ENCODE data around the gene CHN2.
"Not testable (repeated sequence)": the region's sequence is repeated elsewhere in the genome, so short reads cannot be mapped to it uniquely, and the experiment has no call there.

Gene CHN2

DNA sequence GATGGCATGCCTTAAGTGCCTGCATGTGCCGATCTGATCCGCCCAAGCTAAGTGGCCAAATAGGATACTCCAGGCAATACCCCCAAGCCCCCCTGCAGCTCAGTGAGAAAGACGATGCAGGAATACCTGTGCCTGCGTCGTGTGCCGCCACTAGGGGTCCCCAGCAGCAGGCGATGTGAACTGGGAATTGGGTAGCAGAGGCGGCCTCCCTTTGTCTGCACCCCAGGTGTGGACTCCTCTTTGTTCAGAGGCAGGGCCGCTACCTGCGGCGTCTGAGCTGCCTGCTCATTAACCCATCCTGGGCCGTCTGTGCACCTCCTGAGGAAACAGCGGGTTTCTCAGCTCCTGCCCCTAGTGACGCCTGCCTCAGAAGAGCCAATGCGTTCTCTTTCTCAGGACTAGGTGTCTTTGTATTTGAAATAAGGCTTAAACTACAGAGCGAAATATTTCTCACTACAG, 4.8 kb upstream of the CHN2 start:
- no peak for DNase-seq (ENCODE audit: low read depth)

- DNase-seq (ENCODE audit: low read depth), result no peak
Observed at GRCh38 chr7:29190349-29191045, 4.1 kb upstream of the CHN2 start.

- no peak for DNase-seq (ENCODE audit: low read depth)
Observed at GRCh38 chr7:29192323-29192722, 2.3 kb upstream of the CHN2 start.

DNA sequence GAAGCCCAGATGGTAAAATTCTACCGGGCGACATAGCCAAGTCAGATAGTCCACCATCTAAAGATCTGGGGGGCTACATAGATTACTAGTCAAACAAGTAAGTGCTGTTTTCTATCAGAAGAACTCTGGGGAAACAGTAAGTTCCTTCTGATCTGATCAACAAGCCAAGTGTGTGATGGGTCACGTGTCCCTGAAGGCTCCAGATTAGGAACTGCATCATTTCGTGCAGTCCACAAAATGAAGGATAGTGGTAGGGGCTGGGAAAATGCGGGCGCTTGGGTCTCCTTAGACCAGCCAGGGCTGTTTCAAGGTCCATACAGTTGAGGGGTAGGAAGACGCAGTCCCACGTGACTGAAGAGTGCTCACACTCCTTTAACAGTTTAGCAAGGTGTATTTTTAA, 1.8 kb upstream of the CHN2 start:
- no peak for DNase-seq (ENCODE audit: low read depth)

GRCh38 chr7:29193316-29194205, 1.0 kb upstream of the CHN2 start:
- DNase-seq (ENCODE audit: low read depth), result no peak

DNA sequence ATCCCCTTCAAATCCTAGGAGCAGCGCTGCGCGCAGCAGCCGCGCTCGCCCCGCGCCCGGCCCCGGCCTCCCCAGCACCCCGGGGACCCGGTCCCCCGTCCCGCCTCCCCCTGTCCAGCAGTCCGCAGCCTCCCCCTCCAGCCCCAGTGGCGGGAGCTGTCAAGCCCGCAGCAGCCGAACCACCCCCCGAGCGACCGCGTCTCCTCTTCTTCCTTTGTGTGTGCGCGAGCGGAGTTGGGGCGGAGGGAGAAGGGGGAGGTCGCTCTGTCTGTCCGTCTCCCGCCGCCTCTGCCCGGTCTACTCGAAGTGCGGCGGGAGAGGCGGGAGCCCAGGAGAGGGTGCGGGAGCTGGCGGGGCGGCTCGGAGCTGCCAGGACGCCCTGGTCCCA, 375 bp upstream of the CHN2 start:
- no peak for DNase-seq (ENCODE audit: low read depth)

DNA sequence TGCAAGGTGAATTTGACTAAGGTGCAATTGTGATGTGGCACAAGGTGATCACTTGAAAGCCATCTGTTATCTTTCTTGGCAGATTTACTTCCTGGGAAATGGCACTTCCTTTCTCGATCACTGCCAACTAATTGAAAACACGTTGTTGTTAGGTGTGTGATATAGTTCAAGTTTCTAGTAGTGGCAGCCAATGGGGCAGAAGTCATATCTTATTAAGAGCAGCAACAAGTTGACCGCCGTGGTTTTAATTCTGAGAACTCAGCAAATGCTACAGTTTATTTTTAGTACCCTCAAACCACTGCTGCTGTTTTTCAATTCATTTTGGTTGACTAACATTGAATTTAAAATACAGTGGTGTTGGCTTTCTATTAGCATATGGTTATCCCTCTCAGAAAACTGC, 1.6 kb downstream of the CHN2 start:
- no peak for DNase-seq (ENCODE audit: low read depth)

- DNase-seq (ENCODE audit: low read depth), result no peak
Observed at GRCh38 chr7:29196971-29197595, 2.5 kb downstream of the CHN2 start.

DNA sequence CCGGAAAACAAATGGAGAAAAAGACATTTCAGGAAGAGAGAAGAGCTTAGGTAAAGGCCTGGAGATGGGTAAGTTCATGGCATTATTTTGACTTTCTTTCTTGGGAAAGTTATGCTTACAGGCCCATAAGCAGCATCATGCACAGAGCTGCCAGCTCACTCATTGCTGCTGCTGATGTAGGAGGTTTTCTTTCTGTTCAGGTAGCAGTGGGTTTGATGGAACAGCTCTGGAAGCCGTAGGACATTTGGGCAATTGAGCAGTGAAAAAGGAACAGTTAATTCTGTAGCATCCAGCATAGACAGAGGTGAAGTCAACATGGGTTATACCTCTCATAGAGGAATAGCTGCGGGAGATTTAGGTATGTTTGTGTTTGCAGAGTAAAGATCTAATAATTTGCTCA, 3.3 kb downstream of the CHN2 start:
- no peak for DNase-seq (ENCODE audit: low read depth)

DNA sequence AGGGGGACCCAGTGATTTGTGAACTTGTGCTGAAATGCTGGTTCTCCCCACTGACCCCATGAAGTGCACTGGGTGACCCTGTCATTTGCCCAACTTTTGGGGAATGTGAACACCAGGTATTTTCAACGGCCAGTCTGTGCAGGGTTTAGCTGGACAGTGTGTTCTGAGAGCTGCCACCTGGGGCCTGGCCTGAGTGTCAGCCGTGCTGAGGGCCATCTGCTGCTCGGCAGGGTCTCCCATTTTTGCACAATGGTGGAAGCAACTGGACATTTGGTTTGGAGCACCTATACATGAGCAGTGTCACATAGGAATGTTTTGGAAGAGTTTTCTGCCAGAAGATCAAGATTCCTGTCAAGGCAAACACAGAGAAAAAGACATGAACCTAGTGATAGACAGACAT, 5.2 kb downstream of the CHN2 start:
- DNase-seq (ENCODE audit: low read depth), result no peak

DNA sequence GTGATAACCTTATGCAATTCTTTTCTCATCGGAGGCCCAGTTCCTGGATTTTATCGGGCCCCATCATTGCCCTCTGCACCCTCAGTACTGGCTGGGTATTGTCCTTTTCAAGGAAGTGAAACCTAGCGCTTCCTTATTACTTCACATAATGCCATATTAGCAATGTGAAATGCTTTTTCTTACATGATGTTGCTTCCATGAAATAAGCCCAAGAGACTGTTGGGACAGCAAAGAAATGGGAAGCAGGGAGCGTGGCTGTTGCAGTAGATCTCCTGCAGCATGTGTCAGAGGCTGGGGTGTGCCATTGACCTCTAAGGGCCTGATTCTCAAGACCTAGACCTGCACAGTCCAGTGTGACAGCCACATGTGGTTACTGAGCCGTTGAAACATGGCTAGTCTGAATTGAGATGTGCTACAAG, 8.1 kb downstream of the CHN2 start:
- no peak for DNase-seq (ENCODE audit: low read depth)

DNA sequence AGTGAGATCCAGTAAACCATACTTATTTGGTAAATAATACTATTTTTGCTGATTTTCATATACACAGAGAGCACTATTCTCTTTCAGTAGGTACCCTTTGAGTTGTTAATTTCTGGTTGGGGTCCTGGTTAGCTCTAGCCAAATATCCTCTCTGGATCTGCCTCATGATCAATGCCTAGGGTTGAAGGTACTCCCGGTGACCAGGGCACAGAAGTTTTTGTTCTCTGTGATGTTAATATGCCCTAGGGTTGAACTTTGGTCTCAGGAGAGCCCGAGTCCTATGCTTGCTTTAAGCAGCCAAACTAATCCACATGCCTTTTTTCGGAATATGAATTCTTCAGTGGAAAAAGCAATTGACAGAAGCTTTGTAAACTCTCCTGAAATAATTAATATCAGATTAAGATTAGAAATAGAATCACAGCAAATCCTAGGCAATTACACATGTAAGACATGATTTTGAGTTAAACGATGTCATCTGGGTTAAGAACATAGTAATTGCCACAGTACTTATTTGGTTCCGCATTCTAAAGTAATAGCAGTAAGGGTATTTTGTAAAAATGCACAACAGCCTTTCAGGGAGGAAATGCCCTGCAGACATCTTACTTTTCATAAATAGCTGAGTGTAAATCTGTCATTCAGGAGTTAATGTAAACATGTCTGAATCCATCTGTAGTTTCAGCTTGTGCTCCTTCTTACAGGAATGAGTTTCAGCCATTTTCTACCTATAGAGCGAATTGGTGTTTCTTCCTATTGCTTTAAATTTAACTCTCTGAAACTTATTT, 10.1 kb downstream of the CHN2 start:
- no peak for DNase-seq (ENCODE audit: low read depth)

- peak; percentile 14 for DNase-seq (ENCODE audit: low read depth)
Observed at GRCh38 chr7:29207162-29207801, 12.7 kb downstream of the CHN2 start.

DNA sequence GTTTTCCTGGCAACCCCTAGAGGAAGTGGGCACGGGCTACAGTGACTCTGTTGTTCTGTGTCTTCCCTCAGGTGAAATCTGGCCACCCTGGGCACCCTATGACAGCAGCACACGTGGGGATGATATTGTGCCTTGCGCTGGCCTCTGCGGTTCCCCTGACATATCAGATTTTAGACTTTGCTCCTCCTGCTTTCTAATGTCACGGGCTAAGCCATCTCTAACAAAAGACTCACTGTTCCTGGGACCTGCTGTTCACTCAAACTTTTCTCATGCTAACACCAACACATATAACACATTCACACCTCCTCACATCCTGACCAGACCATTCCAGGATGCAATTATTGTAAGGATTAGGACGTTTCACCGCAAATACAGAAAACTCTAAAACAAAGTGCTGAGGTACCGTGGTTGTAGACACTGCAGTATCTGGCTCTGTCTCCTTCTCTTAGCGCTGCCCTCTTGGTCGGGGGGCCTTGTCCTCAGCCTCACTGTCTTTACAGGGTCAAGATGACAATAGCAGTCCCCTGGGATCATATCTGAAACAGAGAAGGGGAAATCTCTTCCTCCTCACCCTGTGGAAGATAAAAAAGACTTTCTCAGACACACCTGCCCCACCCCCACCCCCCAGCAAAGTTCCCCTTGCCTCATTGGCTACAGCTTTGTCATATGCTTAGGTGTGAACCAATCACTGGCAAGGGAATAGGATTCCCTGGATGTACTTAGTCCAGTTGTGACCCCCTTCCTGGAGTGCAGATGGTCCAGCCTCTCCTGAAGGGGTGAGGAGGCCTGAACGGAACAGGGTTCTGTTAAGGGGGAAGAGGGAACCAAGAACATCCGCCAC, 14.1 kb downstream of the CHN2 start:
- no peak for DNase-seq (ENCODE audit: low read depth)

- DNase-seq (ENCODE audit: low read depth), result no peak
Observed at GRCh38 chr7:29209745-29210144, 15.2 kb downstream of the CHN2 start.

DNA sequence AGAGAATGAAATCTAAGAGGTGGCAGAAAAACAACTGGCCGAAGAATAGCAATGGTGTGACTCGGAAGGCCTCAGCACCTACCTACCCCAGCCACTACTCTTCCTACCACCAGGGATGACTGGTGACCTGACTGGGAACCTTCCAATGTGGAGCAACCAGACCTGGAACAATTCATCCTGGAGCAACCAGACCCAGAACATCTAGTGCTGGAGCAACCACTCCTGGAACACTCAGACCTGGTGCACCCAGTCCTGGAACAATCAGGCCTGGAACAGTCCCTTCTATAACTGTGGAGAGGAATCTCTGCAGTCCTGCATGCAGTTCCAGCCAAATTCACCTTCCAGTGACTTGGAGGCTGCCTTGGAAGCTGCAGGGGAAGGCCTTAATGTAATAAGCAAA, 18.2 kb downstream of the CHN2 start:
- DNase-seq (ENCODE audit: low read depth), result not testable (repeated sequence)

GRCh38 chr7:29214056-29214455, 19.5 kb downstream of the CHN2 start:
- DNase-seq (ENCODE audit: low read depth), result no peak

DNA sequence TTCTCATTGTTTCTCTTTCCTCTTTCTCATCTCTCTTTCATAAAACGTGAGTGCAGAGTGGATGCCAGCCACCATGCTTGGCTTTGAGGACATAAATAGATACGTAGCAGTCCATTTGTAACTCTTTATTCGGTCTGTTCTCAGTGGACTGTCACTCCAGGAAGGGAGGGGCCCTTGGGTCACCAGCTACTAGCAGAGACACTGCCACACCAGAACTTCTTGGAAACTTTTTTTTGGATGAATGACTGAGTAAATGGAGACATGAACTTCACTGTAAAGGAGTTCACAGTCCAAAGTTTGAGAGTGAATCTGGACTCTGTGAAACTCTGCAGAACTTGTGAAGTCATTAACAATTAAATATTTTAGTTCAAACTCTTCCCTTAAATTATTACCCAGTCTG, 20.2 kb downstream of the CHN2 start:
- DNase-seq (ENCODE audit: low read depth), result no peak

- no peak for DNase-seq (ENCODE audit: low read depth)
Observed at GRCh38 chr7:29216128-29216527, 21.6 kb downstream of the CHN2 start.

DNA sequence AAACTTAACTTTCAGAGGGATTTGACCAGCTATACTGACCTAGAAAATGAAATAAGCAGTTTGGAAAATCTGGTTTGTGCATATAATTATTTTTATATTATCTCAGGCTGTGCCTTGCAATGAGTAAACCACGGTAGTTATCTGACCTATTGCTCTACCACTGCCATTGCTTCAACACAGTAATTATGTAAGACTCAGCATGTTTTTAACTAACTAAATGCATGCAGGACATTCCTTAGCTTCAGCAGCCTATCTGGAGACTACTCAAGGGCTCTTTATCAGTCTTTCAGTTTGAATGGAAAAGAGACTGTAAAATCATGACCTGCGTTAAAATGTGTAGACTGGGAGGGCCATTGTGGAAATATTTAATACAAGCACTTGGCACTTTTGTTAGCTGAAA, 22.5 kb downstream of the CHN2 start:
- no peak for DNase-seq (ENCODE audit: low read depth)

DNA sequence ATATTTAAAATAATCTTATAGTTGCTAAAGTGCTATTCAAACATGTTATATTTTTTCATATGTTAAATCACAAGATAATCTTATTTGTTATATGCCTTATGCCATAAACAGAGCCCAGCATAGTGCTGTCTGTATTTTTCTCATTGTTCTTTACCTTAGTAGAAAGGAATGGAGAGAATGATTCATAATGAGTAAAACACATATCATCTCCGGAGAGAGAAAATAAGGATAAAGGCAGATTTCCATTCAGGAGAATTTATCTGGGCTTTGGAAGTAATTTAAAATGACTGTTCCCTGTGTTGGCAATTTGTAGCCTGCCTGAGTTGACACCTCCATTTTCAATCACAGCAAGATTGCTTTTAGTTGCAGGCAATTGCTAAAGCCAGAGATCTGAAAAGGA, 30.2 kb downstream of the CHN2 start:
- peak; percentile 34 for DNase-seq (ENCODE audit: low read depth)

Data from HS-5 (cell line).